Astrocyte of the cerebellum (primary cell): Measurements from ENCODE around the gene THRA.

Source experiments
- DNase-seq: peaks from one replicate; pipeline ENCODE4 v3.0.0-alpha.2; 2011; ENCODE audit warnings: low read depth
- H3K4me3 ChIP-seq: 2 replicates; pipeline ENCODE4 v1.5.1; 2011; ENCODE audit warnings: mild to moderate bottlenecking, low read depth, low read length, moderate library complexity
- CTCF ChIP-seq: IDR thresholded peaks from 2 replicates; pipeline ENCODE4 v1.5.1; 2012; ENCODE audit warnings: low read length, low read depth, moderate library complexity, mild to moderate bottlenecking; ENCODE audit errors: missing control alignments
- in situ Hi-C: cut with HindIII; loops from 2 replicates; pipeline ENCODE4 v1.10.0; 2017; ENCODE audit warnings: low sequenced_read_pairs

THRA gene

GRCh38 chr17:40023590-40024292, 39.0 kb upstream of the THRA start:
- in situ Hi-C loops = no loop called here
- DNase-seq = no peak

GRCh38 chr17:40024901-40025300, 37.9 kb upstream of the THRA start:
- in situ Hi-C loops = no loop called here
- peak; percentile 43 for DNase-seq
- no peak for TF ChIP-seq CTCF
- no peak overlapping the region for H3K4me3 ChIP-seq

More at GRCh38 chr17:40023590-40024292, 39.0 kb upstream of the THRA start:
- no peak for TF ChIP-seq CTCF
- no peak overlapping the region for H3K4me3 ChIP-seq

GRCh38 chr17:40025559-40025958, 37.2 kb upstream of the THRA start:
- no peak overlapping the region for H3K4me3 ChIP-seq
- no peak for TF ChIP-seq CTCF
- no peak for DNase-seq
- in situ Hi-C loops = no loop called here

GRCh38 chr17:40025991-40026815, 36.6 kb upstream of the THRA start:
- peak; percentile 42 for DNase-seq
- TF ChIP-seq CTCF = no peak
- in situ Hi-C loops = no loop called here
- no peak overlapping the region for H3K4me3 ChIP-seq

- TF ChIP-seq CTCF = peak; percentile 90
- in situ Hi-C loops = no loop called here
- DNase-seq = peak; percentile 73
- no peak overlapping the region for H3K4me3 ChIP-seq
These were observed 35.8 kb upstream of the THRA start for GRCh38 chr17:40026816-40027613.

- H3K4me3 ChIP-seq = no peak overlapping the region
- in situ Hi-C loops = no loop called here
- TF ChIP-seq CTCF = no peak
- DNase-seq = no peak
These were observed 35.2 kb upstream of the THRA start for GRCh38 chr17:40027614-40028012.
